ENCODE data around the gene MAP4K4.

MAP4K4 gene

DNA sequence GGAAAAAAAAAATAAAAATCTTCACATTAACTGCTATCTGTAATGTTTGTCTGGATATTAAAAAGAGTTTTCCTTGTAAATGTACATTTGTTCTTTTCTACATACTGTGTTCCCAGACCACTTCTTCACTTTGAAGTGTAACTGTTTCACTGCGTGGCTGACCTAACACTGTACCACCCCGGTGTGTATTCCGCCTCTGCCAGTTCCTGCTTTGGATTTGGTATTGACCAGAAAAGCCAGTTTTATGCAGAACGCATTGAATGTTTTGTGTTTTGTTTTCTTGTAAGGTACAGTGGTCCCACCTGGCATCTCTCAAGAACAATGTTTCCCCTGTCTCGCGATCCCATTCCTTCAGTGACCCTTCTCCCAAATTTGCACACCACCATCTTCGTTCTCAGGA is 166.0 kb downstream of the MAP4K4 start:
- Mint-ChIP-seq H3K36me3 (peaks cover 39 to 71% of the 10 kb centered on the region in 2 donors), H3K4me3 (no peak overlapping the region), H3K9me3 (no peaks in the 10 kb centered on the region), H3K27ac (no peak overlapping the region), H3K27me3 (no peaks in the 10 kb centered on the region), H3K4me1 (peaks cover 2 to 7% of the 10 kb centered on the region in 2 donors)
- DNase-seq = no peak
- no peak for ATAC-seq (replicated peaks)

DNA sequence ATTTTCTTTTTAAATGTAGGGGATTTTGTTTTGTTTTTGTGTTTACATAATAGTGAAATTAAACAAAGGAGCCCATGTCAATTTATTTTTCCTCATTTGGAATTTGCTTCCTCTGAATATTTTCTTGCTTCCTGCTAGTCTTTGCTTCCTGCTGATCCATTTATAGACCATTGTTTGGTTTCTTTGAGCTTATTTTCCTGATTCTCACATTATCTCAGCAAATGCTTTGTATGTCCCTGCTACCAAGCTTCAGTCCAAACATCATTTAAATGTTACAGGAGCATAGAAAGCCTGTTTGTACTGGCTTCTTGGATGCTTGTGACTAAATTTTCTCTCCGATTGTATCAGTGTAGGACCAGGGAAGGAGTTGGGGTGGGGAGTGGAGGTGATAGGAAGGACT is 166.9 kb downstream of the MAP4K4 start:
- ATAC-seq (replicated peaks) = no peak
- Mint-ChIP-seq H3K9me3 (no peaks in the 10 kb centered on the region), H3K36me3 (peaks cover 42 to 74% of the 10 kb centered on the region in 2 donors), H3K27ac (no peak overlapping the region), H3K4me1 (peaks cover 2 to 7% of the 10 kb centered on the region in 2 donors), H3K27me3 (no peaks in the 10 kb centered on the region), H3K4me3 (no peak overlapping the region)
- DNase-seq = no peak

DNA sequence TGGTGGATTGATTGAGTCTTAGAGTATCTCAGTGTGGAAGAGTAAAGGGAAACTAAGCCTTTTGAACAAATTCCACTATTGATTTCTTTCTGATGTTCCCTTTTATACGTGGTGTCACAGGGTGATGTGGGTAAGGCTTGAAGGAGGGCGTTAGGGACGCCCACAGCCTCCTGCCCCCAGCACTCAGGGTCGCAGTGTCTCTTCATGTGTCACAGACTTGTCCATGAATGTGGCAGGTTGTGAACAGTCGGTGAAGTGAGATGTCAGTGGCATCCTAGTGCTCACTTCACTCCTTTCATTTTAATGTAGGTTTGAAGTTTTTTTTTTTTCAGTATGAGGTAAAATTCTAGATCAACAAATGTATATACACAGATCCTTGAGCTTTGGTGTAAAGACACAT is 171.0 kb downstream of the MAP4K4 start:
- no peak overlapping the region for H3K4me3 Mint-ChIP-seq
- DNase-seq (no peak), ATAC-seq (replicated peaks) (no peak)
- H3K27ac Mint-ChIP-seq = no peak overlapping the region
- H3K4me1 Mint-ChIP-seq = no peaks in the 10 kb centered on the region
- H3K36me3 Mint-ChIP-seq = peaks cover 39 to 72% of the 10 kb centered on the region in 2 donors
- no peaks in the 10 kb centered on the region for H3K9me3 Mint-ChIP-seq
- no peaks in the 10 kb centered on the region for H3K27me3 Mint-ChIP-seq

DNA sequence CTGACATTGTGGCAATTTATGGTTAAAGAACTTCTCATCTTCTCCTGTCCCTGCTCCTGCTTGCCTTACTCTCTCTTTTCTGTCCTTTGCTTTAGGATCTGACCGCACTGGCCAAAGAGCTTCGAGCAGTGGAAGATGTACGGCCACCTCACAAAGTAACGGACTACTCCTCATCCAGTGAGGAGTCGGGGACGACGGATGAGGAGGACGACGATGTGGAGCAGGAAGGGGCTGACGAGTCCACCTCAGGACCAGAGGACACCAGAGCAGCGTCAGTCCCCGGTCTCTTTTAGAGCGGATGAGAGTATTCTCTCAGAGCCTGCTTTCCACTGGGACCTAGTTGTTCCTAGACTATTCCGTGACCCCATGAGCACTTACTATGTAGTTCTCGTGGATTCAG is 172.0 kb downstream of the MAP4K4 start:
- H3K9me3 Mint-ChIP-seq = no peaks in the 10 kb centered on the region
- H3K27ac Mint-ChIP-seq = no peak overlapping the region
- no peaks in the 10 kb centered on the region for H3K27me3 Mint-ChIP-seq
- H3K36me3 Mint-ChIP-seq = peaks cover 35 to 71% of the 10 kb centered on the region in 2 donors
- H3K4me3 Mint-ChIP-seq = no peak overlapping the region
- no peak for DNase-seq
- ATAC-seq (replicated peaks) = no peak
- no peaks in the 10 kb centered on the region for H3K4me1 Mint-ChIP-seq

DNA sequence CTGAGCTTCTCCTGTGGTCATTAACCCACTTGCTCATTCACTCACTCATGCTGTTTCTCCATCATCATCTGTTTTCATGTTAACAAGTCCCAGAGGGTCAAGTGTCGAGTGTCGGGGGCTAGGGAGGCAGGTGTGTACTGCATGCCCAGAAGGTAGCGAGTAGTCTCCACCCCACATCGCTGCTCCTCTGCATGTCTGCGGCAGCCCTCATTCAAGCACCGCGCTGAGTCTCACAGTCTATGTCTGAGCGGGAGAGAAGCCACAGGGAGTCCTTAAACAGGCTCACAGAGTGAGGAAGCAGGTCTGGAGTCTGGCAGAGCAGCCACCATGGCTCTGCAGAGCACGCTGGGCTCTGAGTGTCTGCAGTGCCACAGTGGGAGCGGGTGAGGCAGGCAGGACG is 172.9 kb downstream of the MAP4K4 start:
- no peak for ATAC-seq (replicated peaks)
- H3K36me3 Mint-ChIP-seq = peaks cover 32 to 68% of the 10 kb centered on the region in 2 donors
- no peaks in the 10 kb centered on the region for H3K27me3 Mint-ChIP-seq
- no peak overlapping the region for H3K27ac Mint-ChIP-seq
- H3K4me1 Mint-ChIP-seq = no peaks in the 10 kb centered on the region
- no peak for DNase-seq
- H3K9me3 Mint-ChIP-seq = no peaks in the 10 kb centered on the region
- H3K4me3 Mint-ChIP-seq = no peak overlapping the region

DNA sequence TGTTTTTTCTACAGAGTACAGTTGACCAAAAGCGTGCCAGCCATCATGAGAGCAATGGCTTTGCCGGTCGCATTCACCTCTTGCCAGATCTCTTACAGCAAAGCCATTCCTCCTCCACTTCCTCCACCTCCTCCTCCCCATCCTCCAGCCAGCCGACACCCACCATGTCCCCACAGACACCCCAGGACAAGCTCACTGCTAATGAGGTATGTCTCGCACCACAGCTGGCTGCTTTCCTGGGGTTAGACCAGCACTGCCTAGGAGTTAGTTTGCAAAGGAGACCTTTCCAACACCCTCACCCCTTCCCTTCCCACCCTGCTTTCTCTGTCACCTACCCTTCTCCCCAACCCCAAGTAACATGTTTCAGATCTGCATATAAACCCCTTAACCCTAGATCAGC is 174.0 kb downstream of the MAP4K4 start:
- Mint-ChIP-seq H3K27ac (no peak overlapping the region), H3K36me3 (peaks cover 37 to 71% of the 10 kb centered on the region in 2 donors), H3K9me3 (no peaks in the 10 kb centered on the region), H3K4me3 (no peak overlapping the region), H3K27me3 (no peaks in the 10 kb centered on the region), H3K4me1 (peaks cover 0 to 2% of the 10 kb centered on the region in 2 donors)
- DNase-seq (no peak), ATAC-seq (replicated peaks) (no peak)

DNA sequence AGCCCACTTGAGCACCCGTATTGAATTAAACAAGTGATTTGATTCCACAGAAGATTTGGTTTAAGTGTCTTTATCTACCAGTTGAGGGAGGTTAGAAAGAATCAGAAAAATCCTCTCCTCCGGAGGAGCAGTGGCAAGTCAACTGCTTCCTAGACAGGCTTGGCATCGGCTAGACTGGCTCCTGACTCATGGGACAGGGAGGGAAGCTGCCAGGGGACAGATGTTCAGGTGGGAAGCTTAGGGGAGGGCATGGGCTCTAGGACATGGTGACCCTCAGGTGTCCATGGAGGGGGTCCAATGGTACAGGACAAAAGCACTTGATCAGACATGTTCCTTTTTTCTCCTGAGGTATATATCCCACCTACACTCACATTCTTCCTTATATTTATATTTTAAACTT is 175.0 kb downstream of the MAP4K4 start:
- no peak for DNase-seq
- H3K27ac Mint-ChIP-seq = peak overlapping the region; percentile 63
- H3K4me3 Mint-ChIP-seq = no peak overlapping the region
- no peaks in the 10 kb centered on the region for H3K27me3 Mint-ChIP-seq
- no peak for ATAC-seq (replicated peaks)
- H3K36me3 Mint-ChIP-seq = peaks cover 40 to 73% of the 10 kb centered on the region in 2 donors
- peaks cover 0 to 2% of the 10 kb centered on the region in 2 donors for H3K4me1 Mint-ChIP-seq
- H3K9me3 Mint-ChIP-seq = no peaks in the 10 kb centered on the region

DNA sequence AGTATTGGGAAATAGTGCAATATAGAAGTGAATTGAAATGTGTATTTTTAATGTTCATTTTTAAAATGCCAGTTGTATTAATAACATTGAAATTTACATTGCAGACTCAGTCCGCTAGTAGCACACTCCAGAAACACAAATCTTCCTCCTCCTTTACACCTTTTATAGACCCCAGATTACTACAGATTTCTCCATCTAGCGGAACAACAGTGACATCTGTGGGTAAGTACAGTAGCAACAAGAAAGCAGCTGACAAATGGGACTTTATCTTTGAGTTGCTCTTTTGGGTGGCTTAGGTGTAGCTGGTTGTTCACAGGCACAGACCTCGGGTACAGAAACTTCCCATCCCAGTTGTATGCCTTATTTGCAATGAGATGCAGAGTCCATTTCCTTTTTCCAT is 176.0 kb downstream of the MAP4K4 start:
- peaks cover 37 to 67% of the 10 kb centered on the region in 2 donors for H3K36me3 Mint-ChIP-seq
- no peak for ATAC-seq (replicated peaks)
- no peak overlapping the region for H3K4me3 Mint-ChIP-seq
- no peaks in the 10 kb centered on the region for H3K27me3 Mint-ChIP-seq
- no peak overlapping the region for H3K27ac Mint-ChIP-seq
- H3K4me1 Mint-ChIP-seq = peaks cover 0 to 2% of the 10 kb centered on the region in 2 donors
- no peaks in the 10 kb centered on the region for H3K9me3 Mint-ChIP-seq
- no peak for DNase-seq

DNA sequence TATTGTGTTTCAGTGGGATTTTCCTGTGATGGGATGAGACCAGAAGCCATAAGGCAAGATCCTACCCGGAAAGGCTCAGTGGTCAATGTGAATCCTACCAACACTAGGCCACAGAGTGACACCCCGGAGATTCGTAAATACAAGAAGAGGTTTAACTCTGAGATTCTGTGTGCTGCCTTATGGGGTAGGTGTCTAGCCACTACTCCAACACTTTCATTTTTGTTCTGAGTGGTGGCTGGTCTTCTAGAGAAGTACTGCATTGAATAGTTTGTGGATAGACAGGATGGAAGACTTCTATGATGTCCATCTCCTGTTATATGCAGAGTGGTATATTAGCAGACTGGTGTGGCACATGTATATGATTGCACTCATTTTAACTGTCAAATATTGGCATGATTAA is 176.6 kb downstream of the MAP4K4 start:
- Mint-ChIP-seq H3K4me1 (peaks cover 0 to 2% of the 10 kb centered on the region in 2 donors), H3K27me3 (no peaks in the 10 kb centered on the region), H3K9me3 (no peaks in the 10 kb centered on the region), H3K4me3 (no peak overlapping the region), H3K27ac (no peak overlapping the region), H3K36me3 (peaks cover 37 to 66% of the 10 kb centered on the region in 2 donors)
- ATAC-seq (replicated peaks) = peak in 1 of 2 donors; percentile 33
- no peak for DNase-seq

DNA sequence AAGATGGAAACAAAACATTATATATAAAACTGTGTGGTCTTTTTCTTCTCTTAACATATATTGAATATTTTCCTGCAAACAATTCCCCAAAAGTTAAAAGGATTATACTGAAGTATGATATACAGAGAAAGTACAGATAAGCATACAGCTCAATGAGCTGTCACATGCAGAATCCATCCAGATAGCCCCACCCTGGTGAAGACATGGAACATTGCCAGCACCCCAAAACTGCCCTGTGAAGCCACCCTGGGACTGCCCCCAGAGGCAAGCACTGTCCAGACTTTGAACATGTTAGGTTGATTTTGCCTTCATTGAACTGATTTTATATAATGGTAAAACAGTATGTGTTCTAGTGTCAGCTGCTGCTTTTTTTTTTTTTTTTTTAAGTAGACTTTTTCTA is 182.0 kb downstream of the MAP4K4 start:
- peaks cover 7 to 12% of the 10 kb centered on the region in 2 donors for H3K4me1 Mint-ChIP-seq
- ATAC-seq (replicated peaks) (no peak), DNase-seq (no peak)
- H3K27me3 Mint-ChIP-seq = no peaks in the 10 kb centered on the region
- H3K36me3 Mint-ChIP-seq = peaks cover 33 to 63% of the 10 kb centered on the region in 2 donors
- no peak overlapping the region for H3K27ac Mint-ChIP-seq
- no peaks in the 10 kb centered on the region for H3K9me3 Mint-ChIP-seq
- H3K4me3 Mint-ChIP-seq = no peak overlapping the region

DNA sequence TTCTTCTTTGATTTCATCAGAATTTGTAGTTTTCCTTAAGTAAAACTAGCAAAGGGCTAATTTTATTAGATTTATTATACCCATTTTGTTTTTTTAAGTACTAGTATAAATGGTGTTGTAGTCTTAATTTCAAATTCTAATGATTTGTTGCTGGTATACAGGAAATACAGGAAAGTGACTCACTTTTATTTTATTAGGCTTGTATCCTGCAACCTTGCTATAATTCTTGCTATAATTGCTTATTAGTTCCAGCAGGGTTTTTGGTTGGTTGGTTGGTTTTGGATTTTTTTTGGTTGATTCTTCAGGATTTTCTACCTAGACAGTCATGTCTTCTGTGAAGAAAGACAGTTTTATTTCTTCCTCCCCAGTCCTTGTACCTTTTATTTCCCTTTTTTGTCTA is 183.6 kb downstream of the MAP4K4 start:
- Mint-ChIP-seq H3K27me3 (no peaks in the 10 kb centered on the region), H3K36me3 (peaks cover 35 to 62% of the 10 kb centered on the region in 2 donors), H3K4me1 (peaks cover 4 to 12% of the 10 kb centered on the region in 2 donors), H3K9me3 (no peaks in the 10 kb centered on the region), H3K4me3 (no peak overlapping the region), H3K27ac (no peak overlapping the region)
- no peak for DNase-seq
- ATAC-seq (replicated peaks) = no peak

DNA sequence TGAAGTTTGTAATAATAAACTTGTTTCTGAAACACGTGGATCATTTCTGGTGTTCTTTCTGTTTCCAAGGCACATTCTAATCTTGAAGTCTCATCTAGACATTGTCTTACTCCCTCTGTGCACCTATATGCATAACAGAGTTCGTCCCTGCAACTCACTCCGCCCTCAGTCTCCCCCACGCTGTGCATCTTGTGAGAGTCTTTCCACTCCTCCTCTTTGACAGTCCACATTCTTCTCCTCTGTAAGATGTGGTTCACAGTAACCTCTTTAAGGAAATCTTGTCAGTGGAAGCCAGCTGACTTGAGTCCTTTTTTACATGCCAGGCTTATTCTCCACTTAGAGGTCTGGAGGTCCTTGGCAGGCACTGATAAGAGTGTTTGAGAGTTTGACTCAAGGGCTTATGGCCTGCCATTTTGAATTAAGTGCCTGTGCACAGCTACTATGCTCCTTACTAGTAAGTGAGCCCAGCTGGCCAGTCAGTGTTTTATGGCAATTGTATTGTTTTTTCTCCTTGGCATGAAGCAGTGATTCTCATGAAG is 185.3 kb downstream of the MAP4K4 start:
- Mint-ChIP-seq H3K4me1 (peaks cover 6 to 12% of the 10 kb centered on the region in 2 donors), H3K36me3 (peaks cover 38 to 65% of the 10 kb centered on the region in 2 donors), H3K27ac (no peak overlapping the region), H3K9me3 (no peaks in the 10 kb centered on the region), H3K4me3 (no peak overlapping the region), H3K27me3 (no peaks in the 10 kb centered on the region)
- ATAC-seq (replicated peaks) = no peak
- no peak for DNase-seq

DNA sequence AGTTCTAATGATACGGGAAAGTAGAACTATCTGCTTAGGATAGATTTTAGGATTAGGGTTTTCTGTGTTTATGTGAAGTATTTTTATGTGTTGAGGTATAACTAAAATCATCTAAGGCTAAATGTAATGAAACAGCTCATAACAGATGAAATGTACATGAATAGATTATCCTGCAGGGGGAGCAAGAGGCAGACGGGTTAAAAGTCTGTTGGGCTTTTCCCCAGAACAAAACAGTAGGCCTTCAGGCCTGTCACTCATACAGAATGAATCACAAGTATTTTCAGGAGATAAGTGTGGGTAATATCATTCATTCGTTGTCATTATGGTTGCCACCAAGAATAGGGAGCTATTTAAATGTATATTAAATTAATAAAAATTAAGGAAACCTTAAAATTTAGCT is 186.4 kb downstream of the MAP4K4 start:
- Mint-ChIP-seq H3K27me3 (no peaks in the 10 kb centered on the region), H3K36me3 (peaks cover 39 to 69% of the 10 kb centered on the region in 2 donors), H3K4me3 (no peak overlapping the region), H3K9me3 (no peaks in the 10 kb centered on the region), H3K4me1 (peaks cover 6 to 12% of the 10 kb centered on the region in 2 donors), H3K27ac (no peak overlapping the region)
- ATAC-seq (replicated peaks) = peak; percentile 67 to 74
- no peak for DNase-seq

DNA sequence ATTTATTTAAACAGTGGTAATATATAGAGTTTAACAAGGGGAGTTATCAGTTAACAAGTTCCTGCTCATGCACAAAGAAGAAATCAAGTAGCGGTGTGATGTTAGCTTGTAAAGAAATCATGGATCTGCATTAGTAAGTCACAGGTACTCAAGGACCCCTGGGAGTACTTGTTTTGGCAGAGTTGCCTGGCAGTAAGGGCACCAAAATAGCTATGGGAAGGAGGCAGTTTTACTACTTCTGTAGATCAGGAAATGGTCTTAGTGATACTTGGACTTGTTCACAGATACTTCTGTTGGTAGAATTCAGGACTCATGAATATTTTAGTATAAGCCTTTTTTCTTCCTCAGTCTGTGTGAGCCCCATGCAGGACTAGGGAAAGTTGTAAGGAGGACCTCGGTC is 186.9 kb downstream of the MAP4K4 start:
- no peaks in the 10 kb centered on the region for H3K9me3 Mint-ChIP-seq
- no peak overlapping the region for H3K4me3 Mint-ChIP-seq
- H3K27me3 Mint-ChIP-seq = no peaks in the 10 kb centered on the region
- ATAC-seq (replicated peaks) (no peak), DNase-seq (no peak)
- peaks cover 6 to 12% of the 10 kb centered on the region in 2 donors for H3K4me1 Mint-ChIP-seq
- H3K27ac Mint-ChIP-seq = no peak overlapping the region
- peaks cover 44 to 69% of the 10 kb centered on the region in 2 donors for H3K36me3 Mint-ChIP-seq

DNA sequence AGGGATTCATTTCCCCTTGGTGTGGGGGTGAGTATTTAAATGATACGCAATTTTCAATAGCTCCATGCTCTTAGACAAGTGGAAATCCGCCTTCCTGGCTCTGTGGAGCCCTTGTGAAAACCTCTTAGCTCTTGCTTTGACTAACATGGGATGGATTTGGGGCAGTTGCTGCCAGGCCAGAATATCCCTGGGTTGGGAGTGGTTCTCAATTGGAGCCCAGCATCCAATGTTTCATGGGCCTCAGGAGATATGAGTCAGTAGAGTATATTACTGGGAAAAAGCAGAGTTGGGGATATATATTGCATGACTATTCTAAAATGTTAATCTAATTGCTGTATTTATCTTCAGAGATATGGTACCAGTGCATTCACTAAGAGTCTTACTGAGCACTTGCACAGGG is 189.8 kb downstream of the MAP4K4 start:
- DNase-seq (no peak), ATAC-seq (replicated peaks) (no peak)
- H3K27me3 Mint-ChIP-seq = no peaks in the 10 kb centered on the region
- peak overlapping the region; percentile 10 for H3K27ac Mint-ChIP-seq
- H3K4me1 Mint-ChIP-seq = peaks cover 9 to 18% of the 10 kb centered on the region in 2 donors
- no peak overlapping the region for H3K4me3 Mint-ChIP-seq
- no peaks in the 10 kb centered on the region for H3K9me3 Mint-ChIP-seq
- H3K36me3 Mint-ChIP-seq = peaks cover 54 to 69% of the 10 kb centered on the region in 2 donors
